ENCODE data around the gene PARD3B.
"Not testable (repeated sequence)": the region's sequence is repeated elsewhere in the genome, so short reads cannot be mapped to it uniquely, and the experiment has no call there.

Gene PARD3B

DNA sequence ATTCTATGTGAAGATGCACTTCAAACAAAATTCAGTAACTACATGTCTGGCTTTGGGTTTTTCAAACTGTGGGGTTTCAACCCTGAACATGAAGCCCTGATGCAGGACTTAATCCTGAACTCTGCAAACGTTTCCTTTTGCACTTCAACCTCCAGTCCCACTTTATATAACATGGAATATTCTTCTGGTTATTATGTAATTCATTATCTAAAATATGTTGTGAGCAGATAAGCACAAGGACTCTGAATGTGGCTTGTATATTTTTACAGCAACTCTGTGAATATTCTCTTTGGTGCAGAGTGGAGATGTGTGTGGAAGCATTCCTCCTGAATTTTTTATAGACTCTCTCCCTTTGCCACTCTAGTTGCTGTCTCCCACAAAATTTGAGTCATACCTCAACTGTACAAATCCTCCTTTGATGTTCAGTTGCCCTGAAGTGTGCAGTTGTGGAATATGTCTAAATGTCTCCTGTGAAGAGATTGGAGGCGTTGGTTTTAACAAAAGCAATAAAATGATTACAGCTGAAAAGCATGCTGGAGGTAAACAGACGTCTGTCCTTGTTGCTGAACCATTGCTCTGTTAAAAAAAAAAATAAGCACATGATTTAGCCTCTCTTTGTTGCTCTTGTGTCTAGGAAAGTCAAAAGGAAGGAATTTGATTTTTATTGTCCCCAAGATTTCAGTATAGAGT, 931.9 kb downstream of the PARD3B start:
- TF ChIP-seq, protein P1, sequence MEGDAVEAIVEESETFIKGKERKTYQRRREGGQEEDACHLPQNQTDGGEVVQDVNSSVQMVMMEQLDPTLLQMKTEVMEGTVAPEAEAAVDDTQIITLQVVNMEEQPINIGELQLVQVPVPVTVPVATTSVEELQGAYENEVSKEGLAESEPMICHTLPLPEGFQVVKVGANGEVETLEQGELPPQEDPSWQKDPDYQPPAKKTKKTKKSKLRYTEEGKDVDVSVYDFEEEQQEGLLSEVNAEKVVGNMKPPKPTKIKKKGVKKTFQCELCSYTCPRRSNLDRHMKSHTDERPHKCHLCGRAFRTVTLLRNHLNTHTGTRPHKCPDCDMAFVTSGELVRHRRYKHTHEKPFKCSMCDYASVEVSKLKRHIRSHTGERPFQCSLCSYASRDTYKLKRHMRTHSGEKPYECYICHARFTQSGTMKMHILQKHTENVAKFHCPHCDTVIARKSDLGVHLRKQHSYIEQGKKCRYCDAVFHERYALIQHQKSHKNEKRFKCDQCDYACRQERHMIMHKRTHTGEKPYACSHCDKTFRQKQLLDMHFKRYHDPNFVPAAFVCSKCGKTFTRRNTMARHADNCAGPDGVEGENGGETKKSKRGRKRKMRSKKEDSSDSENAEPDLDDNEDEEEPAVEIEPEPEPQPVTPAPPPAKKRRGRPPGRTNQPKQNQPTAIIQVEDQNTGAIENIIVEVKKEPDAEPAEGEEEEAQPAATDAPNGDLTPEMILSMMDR (IDR thresholded peaks at IDR 0.05; ENCODE audit: extremely low read depth, missing control alignments) = no peak
- no peak for DNase-seq (ENCODE audit: low spot score)

DNA sequence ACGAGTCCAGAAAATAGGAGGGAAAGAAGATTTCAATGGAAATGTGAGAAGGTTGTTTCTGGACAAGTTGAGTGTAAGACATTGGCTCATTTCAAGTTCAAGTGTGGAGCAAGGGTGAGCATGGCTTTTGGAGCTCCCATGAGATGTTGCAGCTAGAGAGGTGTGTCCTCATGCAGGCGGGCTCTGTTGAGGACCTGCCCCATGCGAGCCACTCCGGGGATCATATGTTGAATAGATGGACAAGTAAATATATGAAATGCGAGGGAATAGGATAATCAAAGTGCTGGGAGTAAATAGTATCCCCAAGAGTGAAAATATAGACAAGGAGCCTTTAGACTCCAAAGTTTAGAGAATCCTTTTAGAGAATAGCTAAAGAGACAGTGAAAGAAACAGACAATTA, 936.6 kb downstream of the PARD3B start:
- TF ChIP-seq, protein P1 (IDR thresholded peaks at IDR 0.05; ENCODE audit: extremely low read depth, missing control alignments) = no peak
- DNase-seq (ENCODE audit: low spot score) = no peak

DNA sequence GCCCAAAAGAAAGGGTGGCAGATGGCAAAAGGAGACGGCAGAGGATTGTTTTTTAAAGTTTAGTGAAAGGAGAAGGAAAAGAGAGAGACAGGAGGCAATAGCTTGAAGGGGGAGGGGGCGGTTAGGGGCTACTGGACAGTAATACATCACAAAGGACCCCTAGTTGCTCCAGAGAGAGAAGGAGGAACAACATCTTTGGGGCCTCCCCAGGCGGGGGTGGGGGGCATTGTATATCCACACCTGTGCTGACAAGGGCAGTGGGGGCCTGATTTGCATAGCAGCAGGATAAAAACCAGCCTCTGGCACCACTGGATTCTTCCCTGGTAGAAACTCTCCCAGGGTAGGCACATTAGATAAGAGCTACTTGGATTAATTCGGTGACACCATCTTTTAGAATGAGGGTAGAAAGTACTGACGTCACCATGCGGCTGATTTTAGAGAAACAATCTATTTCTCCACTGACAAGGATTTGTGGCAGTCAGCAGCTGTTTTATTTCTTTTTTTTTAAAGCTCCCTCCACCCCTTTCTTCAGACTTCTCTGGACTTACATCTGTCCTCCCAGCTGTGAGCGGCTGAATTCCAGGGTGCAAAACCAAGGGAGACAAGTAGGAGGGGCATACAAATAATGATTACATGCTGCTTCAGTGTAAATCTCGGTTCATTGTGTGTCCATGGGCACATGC, 937.3 kb downstream of the PARD3B start:
- TF ChIP-seq, protein P1 (IDR thresholded peaks at IDR 0.05; ENCODE audit: extremely low read depth, missing control alignments) = no peak
- no peak for DNase-seq (ENCODE audit: low spot score)

DNA sequence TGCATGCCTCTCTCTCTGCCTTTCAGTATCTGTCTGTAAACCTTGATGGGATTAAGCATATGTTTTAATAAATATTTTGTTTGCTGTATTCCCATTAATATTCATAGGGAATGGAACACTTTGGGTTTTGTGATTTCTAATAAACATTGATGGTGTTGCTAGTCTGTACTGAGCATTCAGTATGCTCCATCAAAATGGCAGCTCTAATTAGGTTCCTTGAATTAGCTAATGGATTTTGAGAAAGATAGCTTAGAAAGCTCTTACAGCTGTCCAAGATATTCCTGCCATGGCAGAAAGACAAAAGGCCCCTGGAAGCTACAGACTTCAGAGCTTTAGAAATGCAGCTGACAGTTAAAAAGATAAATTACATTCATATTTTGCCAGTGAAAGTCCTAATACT, 937.8 kb downstream of the PARD3B start:
- TF ChIP-seq, protein P1 (IDR thresholded peaks at IDR 0.05; ENCODE audit: extremely low read depth, missing control alignments) = no peak
- DNase-seq (ENCODE audit: low spot score) = no peak

DNA sequence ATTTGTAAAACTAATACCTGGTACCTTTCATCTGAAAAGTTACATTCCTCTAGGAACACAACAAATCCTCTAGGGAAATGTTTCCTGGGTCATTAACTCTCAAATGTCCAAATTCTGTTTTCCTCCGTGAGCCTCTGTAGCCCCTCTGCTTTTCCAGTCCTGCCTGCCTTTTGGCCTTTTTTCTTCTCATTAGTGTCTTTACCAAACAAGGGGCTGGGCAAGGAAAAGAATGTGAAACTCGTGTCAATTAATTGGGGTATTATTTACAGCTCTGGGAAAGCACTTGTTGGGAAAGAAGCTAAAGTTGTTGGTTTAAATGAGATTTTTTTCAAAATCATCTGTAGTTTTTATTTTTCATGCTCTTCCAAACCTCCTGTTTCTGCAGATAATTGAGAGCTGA, 938.9 kb downstream of the PARD3B start:
- no peak for DNase-seq (ENCODE audit: low spot score)
- TF ChIP-seq, protein P1 (IDR thresholded peaks at IDR 0.05; ENCODE audit: extremely low read depth, missing control alignments) = no peak

DNA sequence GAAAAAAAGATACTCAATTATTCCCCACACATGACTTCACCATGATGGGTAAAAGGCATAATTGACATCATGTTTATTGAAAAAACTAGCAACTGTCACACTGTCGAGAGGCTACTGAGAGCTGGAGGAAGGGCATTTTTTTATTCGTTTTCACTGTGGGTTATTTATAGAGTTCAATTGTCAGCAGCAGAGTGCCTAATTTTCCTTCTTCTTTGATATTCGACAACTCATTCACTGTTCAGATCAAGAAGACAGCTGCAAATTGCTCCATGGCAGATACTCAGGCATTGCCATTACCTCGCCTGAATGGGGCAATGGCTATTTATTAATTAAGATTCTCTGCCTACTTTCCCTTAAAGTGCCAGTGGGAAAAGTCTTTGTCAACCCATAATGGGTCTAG, 939.5 kb downstream of the PARD3B start:
- no peak for DNase-seq (ENCODE audit: low spot score)
- TF ChIP-seq, protein P1 (IDR thresholded peaks at IDR 0.05; ENCODE audit: extremely low read depth, missing control alignments) = no peak

DNA sequence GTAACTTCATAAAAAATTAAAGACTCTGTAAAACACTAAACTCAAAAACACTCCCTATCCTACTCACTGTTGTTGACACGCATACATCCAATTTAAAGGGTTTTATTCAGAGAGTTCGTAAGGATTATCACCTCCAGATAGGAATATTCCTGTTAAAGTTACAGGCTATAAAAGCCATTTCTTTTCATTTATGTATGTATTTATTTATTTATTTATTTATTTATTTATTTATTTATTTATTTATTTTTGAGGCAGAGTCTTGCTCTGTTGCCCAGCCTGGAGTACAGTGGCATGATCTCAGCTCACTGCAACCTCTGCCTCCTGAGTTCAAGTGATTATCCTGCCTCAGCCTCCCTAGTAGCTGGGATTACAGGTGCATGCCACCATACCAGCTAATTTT, 948.3 kb downstream of the PARD3B start:
- not testable (repeated sequence) for DNase-seq (ENCODE audit: low spot score)
